ENCODE measurements around the gene PRSS3.
"Not testable (repeated sequence)": the region's sequence is repeated elsewhere in the genome, so short reads cannot be mapped to it uniquely, and the experiment has no call there.

The PRSS3 gene

DNA sequence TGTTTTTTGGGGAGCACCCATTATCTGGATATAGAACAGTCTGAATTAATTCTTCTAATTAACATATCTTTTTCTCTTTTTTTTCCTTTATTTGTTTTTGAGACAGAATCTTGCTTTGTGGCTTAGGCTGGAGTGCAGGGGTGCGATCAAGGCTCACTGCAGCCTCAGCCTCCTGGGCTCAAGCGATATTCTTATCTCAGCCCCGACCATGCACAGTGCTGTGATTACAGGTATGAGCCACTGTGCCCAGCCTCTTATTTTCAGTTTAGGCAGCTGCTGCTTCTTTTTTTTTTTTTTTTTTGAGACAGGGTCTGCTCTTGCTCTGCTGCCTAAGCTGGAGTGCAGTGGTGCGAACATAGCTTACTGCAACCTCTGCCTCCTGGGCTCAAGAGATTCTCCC, 41.8 kb downstream of the PRSS3 start:
- ChIA-PET CTCF (interaction anchor here (1.0 to 4.8 kb wide), 5 partner anchors 9 to 24 kb away, joined by 3 to 38 read pairs (median 6); no protein-coding TSS in a partner anchor), POLR2A (no interaction called here)
- TF ChIP-seq, protein P1, sequence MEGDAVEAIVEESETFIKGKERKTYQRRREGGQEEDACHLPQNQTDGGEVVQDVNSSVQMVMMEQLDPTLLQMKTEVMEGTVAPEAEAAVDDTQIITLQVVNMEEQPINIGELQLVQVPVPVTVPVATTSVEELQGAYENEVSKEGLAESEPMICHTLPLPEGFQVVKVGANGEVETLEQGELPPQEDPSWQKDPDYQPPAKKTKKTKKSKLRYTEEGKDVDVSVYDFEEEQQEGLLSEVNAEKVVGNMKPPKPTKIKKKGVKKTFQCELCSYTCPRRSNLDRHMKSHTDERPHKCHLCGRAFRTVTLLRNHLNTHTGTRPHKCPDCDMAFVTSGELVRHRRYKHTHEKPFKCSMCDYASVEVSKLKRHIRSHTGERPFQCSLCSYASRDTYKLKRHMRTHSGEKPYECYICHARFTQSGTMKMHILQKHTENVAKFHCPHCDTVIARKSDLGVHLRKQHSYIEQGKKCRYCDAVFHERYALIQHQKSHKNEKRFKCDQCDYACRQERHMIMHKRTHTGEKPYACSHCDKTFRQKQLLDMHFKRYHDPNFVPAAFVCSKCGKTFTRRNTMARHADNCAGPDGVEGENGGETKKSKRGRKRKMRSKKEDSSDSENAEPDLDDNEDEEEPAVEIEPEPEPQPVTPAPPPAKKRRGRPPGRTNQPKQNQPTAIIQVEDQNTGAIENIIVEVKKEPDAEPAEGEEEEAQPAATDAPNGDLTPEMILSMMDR (IDR thresholded peaks at IDR 0.05; ENCODE audit: control extremely low read depth, extremely low read depth, low read depth, missing control alignments) = no peak
- no peak for DNase-seq (ENCODE audit: extremely low spot score)

GRCh38 chr9:33840381-33840780, 45.0 kb downstream of the PRSS3 start:
- DNase-seq (ENCODE audit: extremely low spot score) = no peak
- TF ChIP-seq, protein P1 (IDR thresholded peaks at IDR 0.05; ENCODE audit: control extremely low read depth, extremely low read depth, low read depth, missing control alignments) = no peak
- ChIA-PET CTCF (interaction anchor here (4.8 kb wide), 1 partner anchor 27 kb away, joined by 38 read pairs; no protein-coding TSS in a partner anchor), POLR2A (no interaction called here)

GRCh38 chr9:33843312-33843961, 48.1 kb downstream of the PRSS3 start:
- DNase-seq (ENCODE audit: extremely low spot score) = no peak
- POLR2A ChIA-PET = no interaction called here

DNA sequence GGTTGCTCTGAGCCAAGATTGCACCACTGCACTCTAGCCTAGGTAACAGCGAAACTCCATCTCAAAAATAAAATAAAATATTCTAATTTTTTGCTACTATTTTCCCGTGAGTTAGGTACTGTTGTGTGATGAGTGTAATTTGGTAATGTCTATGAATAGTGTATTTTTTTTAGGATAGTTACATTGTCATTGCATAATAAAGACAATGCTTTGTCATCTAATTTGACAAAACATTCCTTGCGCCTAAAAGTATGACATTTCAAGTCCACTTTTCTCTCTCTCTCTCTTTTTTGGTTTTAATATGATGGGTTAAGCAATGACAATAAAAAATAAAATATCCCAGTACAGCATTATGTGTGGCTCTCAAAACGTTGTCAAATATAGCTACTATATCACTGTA, 50.9 kb downstream of the PRSS3 start:
- TF ChIP-seq, protein P1 (IDR thresholded peaks at IDR 0.05; ENCODE audit: control extremely low read depth, extremely low read depth, low read depth, missing control alignments) = no peak
- CTCF ChIA-PET = interaction anchor here (1.2 to 4.9 kb wide), 3 partner anchors 11 to 32 kb away, joined by 3 to 37 read pairs (median 4); partner anchors contain the start of gene UBE2R2
- POLR2A ChIA-PET = no interaction called here
- DNase-seq (ENCODE audit: extremely low spot score) = no peak

More at GRCh38 chr9:33843312-33843961, 48.1 kb downstream of the PRSS3 start:
- TF ChIP-seq, protein P1 (IDR thresholded peaks at IDR 0.05; ENCODE audit: control extremely low read depth, extremely low read depth, low read depth, missing control alignments) = no peak
- CTCF ChIA-PET = interaction anchor here (0.9 to 1.6 kb wide), 4 partner anchors 10 to 123 kb away, joined by 3 to 8 read pairs (median 3); no protein-coding TSS in a partner anchor

GRCh38 chr9:33847894-33848205, 52.5 kb downstream of the PRSS3 start:
- DNase-seq (ENCODE audit: extremely low spot score); POLR2A ChIA-PET: not testable (repeated sequence)
- CTCF ChIA-PET = interaction anchor here (1.0 to 4.9 kb wide), 2 partner anchors 14 to 34 kb away, joined by 3 to 37 read pairs; partner anchors contain the start of gene UBE2R2
